Endothelial cell of umbilical vein (primary cell): Measurements from ENCODE around the gene KLC1. TPM values are rescaled to one million over a fixed set of nuclear protein-coding genes. Genes with fewer than 3 reads are reported as not detected.

ENCODE experiments used
- BruUV-seq: library from RNA; stranded (reverse); fragments of 400-500 nt; replicated peaks from 2 replicates; lab custom pipeline; 2021; lab: Mats Ljungman, UMichigan
- CTCF ChIA-PET: fragments of 300-600, 350-600 bp; sonication (Branson Sonifier 250); formaldehyde crosslinking; loops from one replicate; lab custom pipeline; 2021; ENCODE audit warnings: antibody characterized with exemption, inconsistent platforms; lab: Charles Lee
- POLR2A ChIA-PET: fragments of 300-600, 350-600 bp; sonication (Branson Sonifier 250); formaldehyde crosslinking; loops from one replicate; lab custom pipeline; 2021; ENCODE audit warnings: antibody characterized with exemption, inconsistent platforms; lab: Charles Lee
- DNase-seq: peaks from one replicate; pipeline ENCODE4 v3.0.0-alpha.2; 2011; ENCODE audit warnings: low read depth, low spot score
- FAIRE-seq: peaks from 2 replicates; lab custom pipeline; 2011; peaks lifted over from hg19 to GRCh38; lab: Jason Lieb, UNC
- H2AFZ ChIP-seq: 2 replicates; pipeline ENCODE4 v1.6.0; 2012; ENCODE audit warnings: low read depth, low read length, control low read depth, inconsistent platforms
- H3K27ac ChIP-seq: 2 replicates; pipeline ENCODE4 v1.5.1; 2011; ENCODE audit warnings: low read depth, mild to moderate bottlenecking, control low read depth, low read length, moderate library complexity; ENCODE audit not compliant: insufficient read depth
- H3K27me3 ChIP-seq, 2 experiments: 2 replicates each; pipeline versions ENCODE4 v1.6.0 to v1.6.1; 2011; ENCODE audit warnings: low read length in 2 of 2, mixed read lengths in 1 of 2; ENCODE audit not compliant: control insufficient read depth in 2 of 2, insufficient read depth in 2 of 2
- H3K36me3 ChIP-seq, 2 experiments: 2 replicates in 1 of 2; 3 replicates in 1 of 2; pipeline ENCODE4 v1.5.1; 2011; ENCODE audit warnings: low read length in 2 of 2, mild to moderate bottlenecking in 1 of 2, moderate library complexity in 1 of 2; ENCODE audit not compliant: control insufficient read depth in 2 of 2, insufficient read depth in 2 of 2; ENCODE audit errors: extremely low read depth in 1 of 2
- H3K4me1 ChIP-seq: 3 replicates; pipeline ENCODE4 v1.5.1; 2011; ENCODE audit warnings: mild to moderate bottlenecking, low read length; ENCODE audit not compliant: control insufficient read depth, insufficient read depth; ENCODE audit errors: extremely low read depth
- H3K4me2 ChIP-seq: 2 replicates; pipeline ENCODE4 v1.6.1; 2011; ENCODE audit warnings: low read length, control low read depth, mixed read lengths; ENCODE audit not compliant: insufficient read depth
- H3K4me3 ChIP-seq, 3 experiments: fragments of 200-600 bp in 1 of 3; sonication (generic), shearing (Covaris generic) in 1 of 3; replicated peaks in 1 of 3; 2 replicates each; pipeline ENCODE4 v1.5.1; 2011 to 2016; ENCODE audit warnings: control low read depth in 3 of 3, low read length in 3 of 3, mild to moderate bottlenecking in 2 of 3, inconsistent platforms in 1 of 3, low read depth in 1 of 3, moderate library complexity in 1 of 3; ENCODE audit not compliant: insufficient read depth in 1 of 3
- H3K79me2 ChIP-seq: 2 replicates; pipeline ENCODE4 v1.6.0; 2012; ENCODE audit warnings: low read length, inconsistent platforms; ENCODE audit not compliant: control insufficient read depth, insufficient read depth
- H3K9ac ChIP-seq: replicated peaks from 2 replicates; pipeline ENCODE3; 2011; ENCODE audit warnings: low read length, control low read depth; ENCODE audit not compliant: insufficient read depth; ENCODE audit errors: extremely low read depth
- H3K9me1 ChIP-seq: replicated peaks from 3 replicates; pipeline ENCODE4 v1.6.0; 2011; ENCODE audit warnings: mild to moderate bottlenecking, low read length; ENCODE audit not compliant: control insufficient read depth, insufficient read depth; ENCODE audit errors: extremely low read depth
- H3K9me3 ChIP-seq: replicated peaks from 2 replicates; pipeline ENCODE4 v1.5.1; 2012; ENCODE audit warnings: low read length, inconsistent platforms; ENCODE audit not compliant: control insufficient read depth, insufficient read depth
- H4K20me1 ChIP-seq: replicated peaks from 2 replicates; pipeline ENCODE3; 2011; ENCODE audit warnings: mild to moderate bottlenecking, low read length; ENCODE audit not compliant: control insufficient read depth, insufficient read depth; ENCODE audit errors: extremely low read depth
- CTCF ChIP-seq, 2 donors: IDR thresholded peaks; 1 replicate in 1 of 2; 2 replicates in 1 of 2; pipeline ENCODE4 v1.5.1; 2011; ENCODE audit warnings: low read length in 2 of 2, mild to moderate bottlenecking in 2 of 2, moderate library complexity in 2 of 2, control low read depth in 1 of 2, inconsistent platforms in 1 of 2, low read depth in 1 of 2; ENCODE audit not compliant: insufficient read depth in 1 of 2; ENCODE audit errors: extremely low read depth in 1 of 2
- EZH2 ChIP-seq: IDR thresholded peaks from 2 replicates; pipeline ENCODE4 v1.6.1; 2012; ENCODE audit warnings: borderline replicate concordance, low read depth, mild to moderate bottlenecking, moderate library complexity, low read length, inconsistent platforms; ENCODE audit not compliant: severe bottlenecking
- FOS ChIP-seq: IDR thresholded peaks from 2 replicates; pipeline ENCODE4 v1.6.1; 2011; ENCODE audit warnings: mild to moderate bottlenecking, low read length, moderate library complexity, borderline replicate concordance; ENCODE audit not compliant: insufficient read depth
- GATA2 ChIP-seq: IDR thresholded peaks from 2 replicates; pipeline ENCODE4 v1.7.0; 2011; ENCODE audit warnings: low read depth, mild to moderate bottlenecking, moderate library complexity, mixed read lengths, low read length; ENCODE audit not compliant: insufficient read length, insufficient read depth
- MAX ChIP-seq: IDR thresholded peaks from 2 replicates; pipeline ENCODE4 v1.6.1; 2011; ENCODE audit not compliant: insufficient read depth, insufficient read length
- MYC ChIP-seq: IDR thresholded peaks from one replicate; pipeline ENCODE4 v1.6.1; 2011; ENCODE audit warnings: mild to moderate bottlenecking, low read depth, low read length
- POLR2A ChIP-seq: IDR thresholded peaks from 2 replicates; pipeline ENCODE4 v1.6.1; 2012; ENCODE audit warnings: low read depth, mild to moderate bottlenecking, control low read depth, low read length
- POLR2AphosphoS5 ChIP-seq: IDR thresholded peaks from 2 replicates; pipeline ENCODE4 v1.6.1; 2012; ENCODE audit warnings: low read depth, mild to moderate bottlenecking, control low read depth, low read length, moderate library complexity; ENCODE audit not compliant: insufficient read depth
- dilution Hi-C: fragments of 300-500 bp; cut with MboI; formaldehyde crosslinking; loops from one replicate; pipeline ENCODE4 v1.15.0; 2019; ENCODE audit warnings: low sequenced_read_pairs; ENCODE audit not compliant: extremely low pct_ligation_motif_present
- intact Hi-C: fragments of 100-400 bp; cut with micrococcal nuclease; formaldehyde crosslinking; loops from one replicate; pipeline ENCODE4 v1.10.0; 2022
- polyA plus RNA-seq, 4 experiments: library from polyadenylated mRNA; depleted of rRNA in 3 of 4; stranded (reverse) in 3 of 4; unstranded in 1 of 4; fragments of >200 nt; gene quantifications; 2 replicates each; pipeline versions ENCODE4 v1.2.1 to v1.2.3, GENCODE V29; 2011 to 2012; ENCODE audit warnings: missing spikeins in 1 of 4
- total RNA-seq: library from RNA; stranded (reverse); gene quantifications from 2 replicates; pipeline ENCODE4 v1.2.3, GENCODE V29; 2021

The KLC1 gene
- total and polyA plus RNA-seq, 2 donors (not counting 3 experiments of a cell fraction or from before 2014, with no cell fraction given) = 124 to 233 TPM

GRCh38 chr14:103733651-103734050 lies 104.6 kb downstream of the KLC1 start:
- FAIRE-seq (no peak), DNase-seq (no peak)
- Histone ChIP-seq H3K79me2 (no peaks in the 10 kb centered on the region), H3K27me3 (no peaks in the 10 kb centered on the region), H3K36me3 (peaks cover 0 to 40% of the 10 kb centered on the region in 2 experiments), H3K4me1 (no peaks in the 10 kb centered on the region), H3K9ac (no peak overlapping the region), H3K4me2 (no peak overlapping the region), H3K9me1 (no peaks in the 10 kb centered on the region), H3K4me3 (no peak overlapping the region), H3K9me3 (no peaks in the 10 kb centered on the region), H2AFZ (no peak overlapping the region), H3K27ac (no peak overlapping the region), H4K20me1 (no peaks in the 10 kb centered on the region)
- ChIA-PET CTCF (interaction anchor here (1.3 kb wide), 1 partner anchor 19 kb away, joined by 3 read pairs; no protein-coding TSS in a partner anchor), POLR2A (no interaction called here)
- dilution Hi-C loops = no loop called here
- no TSS peak for BruUV-seq
- intact Hi-C loops = no loop called here
- TF ChIP-seq CTCF (IDR thresholded peaks at IDR 0.05; ENCODE audit: extremely low read depth in 1 of 2, insufficient read depth in 1 of 2, low read depth in 1 of 2, low read length in 2 of 2) = no peak
- TF ChIP-seq MYC = no peak
- TF ChIP-seq MAX = no peak
- TF ChIP-seq GATA2 = no peak
- no peak for TF ChIP-seq POLR2AphosphoS5
- no peak for TF ChIP-seq EZH2
- no peak for TF ChIP-seq FOS
- no peak for TF ChIP-seq POLR2A
